HFFc6 (cell line): Measurements from ENCODE around the gene RASA1. TPM values are rescaled to one million over a fixed set of nuclear protein-coding genes. Genes with fewer than 3 reads are reported as not detected.

ENCODE experiments used
- DNase-seq: peaks from one replicate; pipeline ENCODE4 v3.0.0-alpha.2; 2018
- H3K27ac Mint-ChIP-seq: 2 replicates; pipeline ENCODE4 v1.8.0; 2020; ENCODE audit warnings: mild to moderate bottlenecking, mixed read lengths
- H3K27me3 Mint-ChIP-seq: 2 replicates; pipeline ENCODE4 v1.8.0; 2021; ENCODE audit warnings: mild to moderate bottlenecking, moderate library complexity, mixed read lengths; ENCODE audit not compliant: insufficient read depth
- H3K36me3 Mint-ChIP-seq: 2 replicates; pipeline ENCODE4 v1.8.0; 2021; ENCODE audit warnings: low read depth, mixed read lengths
- H3K4me1 Mint-ChIP-seq: 2 replicates; pipeline ENCODE4 v1.8.0; 2020; ENCODE audit warnings: low read depth, mixed read lengths
- H3K4me3 Mint-ChIP-seq: 2 replicates; pipeline ENCODE4 v1.8.0; 2020; ENCODE audit warnings: mild to moderate bottlenecking, moderate library complexity, mixed read lengths
- H3K9me3 Mint-ChIP-seq: 2 replicates; pipeline ENCODE4 v1.8.0; 2020; ENCODE audit warnings: mild to moderate bottlenecking, mixed read lengths
- CTCF ChIP-seq: fragments of 200-600 bp; sonication (generic); IDR thresholded peaks from 2 replicates; pipeline ENCODE4 v1.5.0; 2021; ENCODE audit warnings: antibody characterized with exemption, mild to moderate bottlenecking
- total RNA-seq, 6 experiments: library from RNA; stranded (reverse); fragmentation: NEBNext Ultra II Directional; extraction: Animal tissue kit (Norgen Biotek cat#: 25700); gene quantifications; 2 replicates in 1 of 6; 3 replicates in 5 of 6; pipeline ENCODE4 v1.2.3, GENCODE V29; 2021

RASA1 gene
- total RNA-seq, 6 experiments from 2014 or later = 61.6 to 89.8 (median 64.9) TPM

- peaks cover 11% of the 10 kb centered on the region for H3K27me3 Mint-ChIP-seq
- no peak for DNase-seq
- no peak overlapping the region; the same call in 1 of the 2 replicates for H3K27ac Mint-ChIP-seq
- peaks cover 62% of the 10 kb centered on the region for H3K4me1 Mint-ChIP-seq
- no peaks in the 10 kb centered on the region for H3K9me3 Mint-ChIP-seq
- TF ChIP-seq CTCF = no peak
- H3K4me3 Mint-ChIP-seq = no peak overlapping the region
- H3K36me3 Mint-ChIP-seq = peaks cover 81% of the 10 kb centered on the region
Observed at GRCh38 chr5:87408204-87408603, 140.5 kb downstream of the RASA1 start.

- peaks cover 9% of the 10 kb centered on the region for H3K27me3 Mint-ChIP-seq
- no peak for TF ChIP-seq CTCF
- peaks cover 60% of the 10 kb centered on the region for H3K36me3 Mint-ChIP-seq
- peak overlapping the region; percentile 96 for H3K27ac Mint-ChIP-seq
- peaks cover 57% of the 10 kb centered on the region for H3K4me1 Mint-ChIP-seq
- no peaks in the 10 kb centered on the region for H3K9me3 Mint-ChIP-seq
- DNase-seq = peak; percentile 96
- peak overlapping the region; percentile 97 for H3K4me3 Mint-ChIP-seq
Observed at GRCh38 chr5:87410931-87411330, 143.2 kb downstream of the RASA1 start.

GRCh38 chr5:87411586-87411972 lies 143.9 kb downstream of the RASA1 start:
- Mint-ChIP-seq H3K27ac (peak overlapping the region; percentile 96), H3K36me3 (peaks cover 54% of the 10 kb centered on the region), H3K4me1 (peaks cover 50% of the 10 kb centered on the region), H3K4me3 (peak overlapping the region; percentile 97), H3K9me3 (no peaks in the 10 kb centered on the region), H3K27me3 (peaks cover 9% of the 10 kb centered on the region)
- no peak for TF ChIP-seq CTCF
- DNase-seq = no peak

GRCh38 chr5:87411973-87412629 lies 144.4 kb downstream of the RASA1 start:
- TF ChIP-seq CTCF = no peak
- H3K27ac Mint-ChIP-seq = peak overlapping the region; percentile 96

GRCh38 chr5:87412630-87413342 lies 145.1 kb downstream of the RASA1 start, which contains the start of gene CCNH:
CCNH (minus strand) TSS chr5:87412930; CDS start chr5:87412794, 136 bp downstream.
- no peak for TF ChIP-seq CTCF
- H3K4me1 Mint-ChIP-seq = peaks cover 38% of the 10 kb centered on the region
- peak within 1 kb of the TSS; percentile 97 for H3K4me3 Mint-ChIP-seq
- peak within 1 kb of the TSS; percentile 96 for H3K27ac Mint-ChIP-seq
- DNase-seq = peak; percentile 96
- H3K9me3 Mint-ChIP-seq = no peaks in the 10 kb centered on the region
- peaks cover 41% of the 10 kb centered on the region for H3K36me3 Mint-ChIP-seq
- H3K27me3 Mint-ChIP-seq = peaks cover 9% of the 10 kb centered on the region

More at GRCh38 chr5:87411973-87412629, 144.4 kb downstream of the RASA1 start:
- peak overlapping the region; percentile 97 for H3K4me3 Mint-ChIP-seq
- H3K9me3 Mint-ChIP-seq = no peaks in the 10 kb centered on the region
- no peak for DNase-seq
- peaks cover 9% of the 10 kb centered on the region for H3K27me3 Mint-ChIP-seq
- H3K4me1 Mint-ChIP-seq = peaks cover 45% of the 10 kb centered on the region
- H3K36me3 Mint-ChIP-seq = peaks cover 48% of the 10 kb centered on the region
